ENCODE results near the gene KRT86.
"Not testable (repeated sequence)": the region's sequence is repeated elsewhere in the genome, so short reads cannot be mapped to it uniquely, and the experiment has no call there.

The KRT86 gene

GRCh38 chr12:52285851-52286530, 11.5 kb downstream of the KRT86 start:
- DNase-seq (ENCODE audit: low read depth) = no peak

GRCh38 chr12:52286857-52287785, 12.7 kb downstream of the KRT86 start:
- H3K4me3 ChIP-seq (ENCODE audit: low read length); DNase-seq (ENCODE audit: low read depth): not testable (repeated sequence)

More at GRCh38 chr12:52285851-52286530, 11.5 kb downstream of the KRT86 start:
- no peak for TF ChIP-seq CTCF (conservative IDR thresholded peaks at IDR 0.05; ENCODE audit: low read length)
- H3K4me3 ChIP-seq (ENCODE audit: low read length) = no peak overlapping the region

GRCh38 chr12:52287816-52288805, 13.7 kb downstream of the KRT86 start:
- DNase-seq (ENCODE audit: low read depth); H3K4me3 ChIP-seq (ENCODE audit: low read length): not testable (repeated sequence)

DNA sequence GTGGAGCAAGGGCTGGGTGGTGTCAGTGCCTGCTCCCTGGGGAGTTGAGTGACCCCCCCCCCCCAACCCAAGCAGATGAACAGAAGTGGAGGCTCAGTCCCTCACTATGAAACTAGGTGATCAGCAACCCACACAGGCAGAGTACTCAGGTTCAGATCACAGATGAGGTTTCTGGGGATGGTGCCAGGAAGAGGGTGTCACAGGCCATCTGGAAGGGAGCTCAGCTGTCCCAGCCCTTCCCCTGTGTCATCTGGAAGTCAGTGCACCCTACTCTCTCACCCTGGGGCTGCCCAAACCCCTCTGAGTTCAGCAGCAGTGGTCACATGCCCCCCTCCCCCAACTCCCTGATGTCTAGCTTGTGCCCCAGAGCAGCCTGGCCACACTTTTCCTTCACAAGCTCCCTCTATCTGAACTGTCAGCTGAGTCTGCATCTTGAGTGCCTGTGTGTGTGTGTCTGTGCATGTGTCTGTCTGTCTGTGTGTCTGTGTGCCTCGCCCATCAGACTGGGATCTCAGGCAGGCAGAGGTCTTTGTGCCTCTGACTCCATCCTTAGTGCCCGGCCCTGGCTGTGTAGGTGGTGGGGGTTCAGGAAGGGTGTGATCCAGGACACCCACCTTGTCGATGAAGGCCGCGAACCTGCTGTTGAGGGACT, 16.2 kb downstream of the KRT86 start:
- not testable (repeated sequence) for H3K4me3 ChIP-seq (ENCODE audit: low read length); DNase-seq (ENCODE audit: low read depth)

DNA sequence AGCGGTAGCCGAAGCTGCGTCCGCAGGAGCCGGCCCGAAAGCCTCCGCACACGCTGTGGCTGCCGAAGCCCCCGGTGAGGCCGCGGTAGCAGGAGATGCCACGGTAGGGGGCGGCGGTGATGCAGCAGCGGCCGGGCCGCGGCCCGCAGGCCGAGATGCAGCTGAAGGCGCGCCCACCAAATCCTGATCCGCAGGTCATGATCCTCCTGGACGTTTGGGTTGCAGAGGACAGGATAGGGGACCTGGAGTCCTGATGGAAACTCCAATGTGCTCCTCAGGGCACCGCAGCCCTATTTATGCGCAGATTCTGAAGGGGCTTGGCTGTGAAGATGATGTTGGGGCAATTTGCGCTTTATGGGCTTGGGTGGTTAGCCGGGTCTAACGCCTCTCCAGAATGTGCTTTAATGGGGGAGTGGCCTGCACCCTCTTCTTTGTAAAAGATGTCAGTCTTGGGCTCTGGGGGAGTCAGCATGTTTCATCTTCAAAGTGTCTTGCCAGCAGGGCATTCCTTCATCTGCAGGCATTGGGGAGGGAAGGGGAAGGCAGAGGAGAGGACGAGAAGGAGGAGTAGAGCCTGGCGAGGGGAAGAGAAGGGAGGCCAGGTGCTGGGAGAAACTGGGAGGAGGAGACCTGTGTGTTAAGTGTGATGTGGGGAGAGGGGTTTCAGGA, 17.0 kb downstream of the KRT86 start, which contains the start of gene KRT81:
Gene KRT81 (minus strand): TSS at position 268 of the 669 bp plus-strand sequence. CDS start 69 bp downstream, at position 199.
- no peak within 1 kb of the TSS for H3K4me3 ChIP-seq (ENCODE audit: low read length)
- DNase-seq (ENCODE audit: low read depth) = no peak
- TF ChIP-seq CTCF (conservative IDR thresholded peaks at IDR 0.05; ENCODE audit: low read length) = no peak

DNA sequence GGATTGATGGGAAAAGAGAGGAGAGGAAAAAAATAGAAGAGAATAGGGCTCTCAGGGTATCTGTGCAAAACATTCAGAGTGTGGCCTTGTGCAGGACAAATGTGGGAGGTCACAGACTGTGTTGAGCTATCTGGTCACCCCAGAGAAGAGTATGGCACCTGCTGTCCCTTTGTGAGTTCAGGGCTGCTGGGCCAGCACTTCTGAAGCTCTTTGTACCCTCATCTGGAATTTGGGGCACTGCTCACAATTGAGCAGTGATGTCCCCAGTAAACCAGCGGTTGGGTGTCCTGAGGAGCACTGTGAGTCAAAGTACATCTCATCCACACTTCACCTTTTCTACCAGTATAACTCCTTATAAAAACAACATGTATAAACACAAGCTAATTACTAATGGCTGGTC, 19.5 kb downstream of the KRT86 start:
- no peak for TF ChIP-seq CTCF (conservative IDR thresholded peaks at IDR 0.05; ENCODE audit: low read length)
- DNase-seq (ENCODE audit: low read depth) = no peak
- no peak overlapping the region for H3K4me3 ChIP-seq (ENCODE audit: low read length)

DNA sequence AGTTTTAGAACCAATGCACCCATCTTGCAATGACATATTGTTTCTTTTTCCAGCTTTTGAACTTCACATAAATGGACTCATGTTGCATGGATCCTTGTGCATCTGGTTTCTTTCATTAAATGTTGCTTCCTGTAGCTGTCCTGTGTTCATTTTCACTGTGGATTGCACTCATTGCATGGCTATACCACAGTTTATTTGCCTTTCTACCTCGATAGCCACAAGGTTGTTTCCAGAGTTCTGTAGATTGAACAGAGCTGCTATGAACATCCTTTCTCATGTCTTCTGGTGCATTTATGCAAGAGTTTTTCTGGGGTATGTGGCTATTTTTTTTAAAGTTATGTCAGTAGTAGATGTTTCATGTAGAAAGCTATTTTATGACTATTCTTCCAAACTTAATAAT, 20.4 kb downstream of the KRT86 start:
- H3K4me3 ChIP-seq (ENCODE audit: low read length) = no peak overlapping the region
- DNase-seq (ENCODE audit: low read depth) = no peak
- no peak for TF ChIP-seq CTCF (conservative IDR thresholded peaks at IDR 0.05; ENCODE audit: low read length)

Data from AG10803 (cell line).